GM10847 (cell line): ENCODE measurements around the gene LSM5.

Experiments used
- POLR2A ChIP-seq: IDR thresholded peaks from 2 replicates; pipeline ENCODE4 v1.6.1; 2011; ENCODE audit not compliant: insufficient read length; ENCODE audit errors: extremely low read depth

The LSM5 gene

GRCh38 chr7:32515890-32516550, 25.8 kb upstream of the LSM5 start:
- no peak for TF ChIP-seq POLR2A

DNA sequence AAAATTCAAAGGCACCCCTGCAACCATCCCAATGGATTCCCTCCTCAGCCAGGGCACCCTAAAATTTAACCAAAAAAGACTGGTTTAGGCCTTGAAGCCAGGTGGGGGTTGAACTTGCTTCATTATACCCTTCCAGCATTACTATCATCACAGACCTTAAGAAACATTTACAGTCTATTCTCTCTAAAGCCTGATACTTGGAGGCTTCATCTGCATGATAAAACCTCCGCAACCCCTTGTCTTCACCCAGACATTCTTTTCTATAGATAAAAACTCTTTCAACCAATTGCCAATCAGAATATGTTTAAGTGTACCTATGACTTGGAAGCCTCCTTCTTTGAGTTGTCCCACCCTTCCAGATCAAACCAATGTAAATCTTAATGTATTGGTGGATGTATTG, 23.0 kb upstream of the LSM5 start:
- no peak for TF ChIP-seq POLR2A

DNA sequence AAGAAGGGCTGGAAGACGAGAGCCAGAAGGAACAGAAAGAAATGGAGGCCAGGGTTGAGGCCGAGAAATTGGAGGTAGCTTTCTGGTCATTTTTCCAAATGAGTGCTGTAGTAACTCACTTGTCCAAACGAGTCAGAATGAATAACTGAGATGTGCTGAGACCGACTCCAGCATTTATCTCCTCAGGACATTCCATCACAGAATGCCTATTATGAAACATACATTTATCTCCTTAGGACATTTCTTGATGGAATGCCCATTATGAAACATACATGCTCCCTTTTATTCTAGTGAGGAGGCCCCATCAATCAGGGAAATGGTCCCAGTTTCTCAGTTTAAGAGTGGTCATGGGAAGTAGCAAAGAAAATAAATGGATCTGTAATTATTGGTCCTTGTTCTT, 21.6 kb upstream of the LSM5 start:
- no peak for TF ChIP-seq POLR2A

- no peak for TF ChIP-seq POLR2A
Observed at GRCh38 chr7:32507414-32507813, 17.2 kb upstream of the LSM5 start.

DNA sequence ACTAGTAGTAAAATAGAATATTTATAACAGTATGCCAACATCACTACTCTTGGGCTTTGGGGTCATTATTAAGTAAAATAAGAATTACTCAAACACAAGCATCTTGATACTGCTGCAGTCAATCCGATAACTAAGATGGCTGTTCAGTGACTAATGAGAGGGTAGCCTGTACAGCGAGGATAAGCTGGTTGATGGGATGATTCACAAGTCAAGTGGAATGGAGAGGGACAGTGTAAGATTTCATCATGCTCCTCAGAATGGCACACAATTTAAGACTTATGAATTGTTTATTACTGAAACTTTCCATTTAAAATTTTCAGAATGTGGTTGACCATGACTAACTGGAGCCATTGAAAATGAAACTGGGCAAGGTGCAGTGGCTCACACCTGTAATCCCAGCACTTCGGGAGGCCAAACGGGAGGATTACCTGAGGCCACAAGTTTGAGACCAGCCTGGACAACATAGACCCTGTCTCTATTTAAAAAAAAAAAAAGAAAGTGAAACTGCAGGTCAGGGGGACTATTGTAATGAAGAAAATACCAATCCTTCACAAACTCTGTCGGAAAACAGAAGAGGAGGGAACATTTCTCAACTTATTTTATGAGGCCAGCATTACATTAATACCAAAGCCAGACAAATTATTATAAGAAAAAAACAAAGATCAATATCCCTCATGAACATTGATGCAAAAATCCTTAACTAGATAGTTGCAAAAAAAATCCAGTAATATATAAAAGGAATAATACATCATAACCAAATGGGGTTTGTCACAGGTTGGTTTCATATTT, 16.3 kb upstream of the LSM5 start:
- no peak for TF ChIP-seq POLR2A

- TF ChIP-seq POLR2A: no peak
Observed at GRCh38 chr7:32502728-32503127, 12.5 kb upstream of the LSM5 start.

DNA sequence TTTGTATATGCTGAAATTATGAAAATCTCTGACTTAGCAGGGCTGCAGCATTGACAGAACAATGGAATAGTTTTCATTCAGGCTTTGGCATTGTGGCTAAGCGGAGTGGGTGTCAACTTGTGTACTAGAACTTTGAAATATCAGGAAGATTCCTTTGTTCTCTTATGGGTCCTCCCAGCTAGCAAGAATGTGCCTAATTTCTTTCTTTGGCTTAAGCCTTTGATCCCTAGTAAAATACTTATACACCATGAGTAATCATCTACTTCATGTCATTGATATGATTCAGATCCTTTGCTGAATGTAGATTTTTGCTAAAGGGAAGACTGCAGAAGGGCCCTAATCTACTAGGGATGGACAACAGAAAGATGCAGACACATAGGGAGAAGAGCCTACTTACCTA, 11.3 kb upstream of the LSM5 start:
- no peak for TF ChIP-seq POLR2A

DNA sequence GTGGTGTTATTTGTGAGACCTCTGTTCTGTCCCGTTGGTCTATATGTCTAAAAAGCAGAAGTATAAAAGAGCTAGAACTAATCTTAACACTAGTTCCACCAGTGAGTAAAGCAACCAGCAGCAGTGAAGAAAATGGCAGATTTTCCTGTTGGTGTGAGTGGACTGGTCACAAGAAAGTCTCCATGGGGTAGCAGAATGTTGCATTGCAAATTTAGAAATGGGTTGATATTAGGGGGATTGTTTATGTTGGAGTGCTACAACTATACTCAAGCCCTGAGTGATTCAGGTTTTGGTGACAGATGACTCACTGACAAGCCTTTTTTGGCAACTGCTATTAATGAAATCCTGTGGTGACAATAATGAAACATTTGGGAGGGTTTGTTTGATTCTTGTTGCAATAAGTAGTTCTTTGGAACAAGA, 10.8 kb upstream of the LSM5 start:
- TF ChIP-seq POLR2A: no peak

GRCh38 chr7:32496052-32496813, 6.1 kb upstream of the LSM5 start:
- TF ChIP-seq POLR2A: no peak

GRCh38 chr7:32495298-32496051, 5.3 kb upstream of the LSM5 start, which contains the start of gene AVL9:
Gene AVL9 (plus strand): TSS chr7:32495489. CDS start chr7:32495710, 221 bp downstream.
- TF ChIP-seq POLR2A: peak; percentile 89

DNA sequence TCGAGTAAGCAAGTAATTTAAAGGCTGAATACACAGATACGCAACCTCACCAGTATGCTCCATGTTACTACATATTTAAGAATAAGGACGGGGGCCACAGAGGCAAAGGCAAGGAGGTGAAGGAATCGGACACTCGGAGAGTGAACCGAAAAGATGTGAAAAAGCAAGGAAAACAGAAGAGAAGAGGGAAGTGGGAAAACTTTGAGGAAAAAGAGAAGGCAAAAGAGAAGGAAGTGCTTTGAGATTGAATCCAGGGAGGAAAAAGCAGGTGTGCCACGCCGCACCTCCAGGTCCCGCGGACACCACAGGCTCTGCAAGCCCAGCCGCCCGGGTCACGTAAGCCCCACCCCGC, 4.7 kb upstream of the LSM5 start:
- no peak for TF ChIP-seq POLR2A

DNA sequence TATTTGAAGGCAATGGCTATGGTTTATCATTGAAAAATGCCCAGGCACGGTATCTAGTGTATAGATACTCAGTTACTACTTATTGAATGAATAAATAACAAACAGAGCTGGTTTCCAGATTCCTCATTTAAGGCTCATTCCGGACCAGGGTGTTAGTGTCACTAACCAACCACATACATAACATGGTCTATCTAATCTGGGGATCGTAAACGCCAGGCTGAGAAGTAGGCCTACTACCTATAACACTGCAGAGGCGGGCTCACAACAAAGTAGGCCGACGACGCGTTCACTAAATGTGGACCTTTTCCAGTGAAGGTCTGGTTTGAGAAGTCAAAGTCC, 423 bp downstream of the LSM5 start:
- no peak for TF ChIP-seq POLR2A

GRCh38 chr7:32481921-32482320, 8.3 kb downstream of the LSM5 start:
- no peak for TF ChIP-seq POLR2A

GRCh38 chr7:32481176-32481575, 9.0 kb downstream of the LSM5 start:
- no peak for TF ChIP-seq POLR2A

DNA sequence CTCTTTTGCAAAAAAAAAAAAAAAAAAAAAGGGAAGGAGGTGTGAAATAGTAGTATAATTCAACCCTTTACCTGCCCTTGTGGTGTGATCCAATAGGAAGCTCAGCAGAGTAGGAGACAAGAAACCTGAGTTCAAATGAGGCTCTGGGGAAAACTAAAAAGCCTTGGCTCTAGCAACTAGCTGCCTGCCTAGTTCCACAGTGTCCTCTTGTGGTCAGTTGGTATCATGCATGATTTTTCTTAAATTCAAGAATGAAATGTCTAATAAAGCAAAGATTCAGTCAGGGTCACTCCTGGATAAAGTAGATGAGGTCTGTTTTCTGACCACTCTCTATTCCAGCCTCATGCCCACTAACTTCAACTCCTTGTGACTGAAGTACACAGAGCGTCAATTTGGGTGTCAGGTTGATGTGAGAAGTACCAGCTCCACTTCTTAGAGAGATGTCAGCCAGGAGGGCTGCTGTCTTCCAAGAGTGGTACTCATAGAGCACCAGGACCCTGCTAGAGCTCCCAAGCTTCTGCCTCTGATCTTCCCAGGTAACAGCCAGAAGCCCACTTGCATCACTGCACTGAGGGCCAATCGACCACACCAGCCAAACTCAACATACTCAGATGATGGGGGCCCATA, 10.5 kb downstream of the LSM5 start:
- TF ChIP-seq POLR2A: no peak
